HepG2 (cell line): Measurements from ENCODE around the gene TNRC18. TPM values are rescaled to one million over a fixed set of nuclear protein-coding genes. Genes with fewer than 3 reads are reported as not detected.

Experiments
- AKNA ChIP-seq: sonication (generic); formaldehyde crosslinking; IDR thresholded peaks from 2 replicates; pipeline ENCODE4 v1.4.0; 2020; ENCODE audit warnings: missing genetic modification reagents, borderline replicate concordance
- GPN1 ChIP-seq: sonication (generic); formaldehyde crosslinking; IDR thresholded peaks from 2 replicates; pipeline ENCODE4 v1.5.1; 2020; ENCODE audit warnings: missing genetic modification reagents, borderline replicate concordance
- KIAA2018 ChIP-seq: sonication (generic); formaldehyde crosslinking; IDR thresholded peaks from 2 replicates; pipeline ENCODE4 v1.5.0; 2020; ENCODE audit warnings: mild to moderate bottlenecking, missing genetic modification reagents, borderline replicate concordance
- PCBP1 ChIP-seq: fragments of 200-400 bp; formaldehyde crosslinking; IDR thresholded peaks from 2 replicates; pipeline ENCODE4 v1.6.1; 2017; ENCODE audit warnings: mild to moderate bottlenecking, low read depth, low read length, borderline replicate concordance
- RXRA ChIP-seq: sonication (generic); formaldehyde crosslinking; IDR thresholded peaks from 2 replicates; pipeline ENCODE4 v1.5.1; 2020; ENCODE audit warnings: missing genetic modification reagents
- SATB2 ChIP-seq: sonication (generic); formaldehyde crosslinking; IDR thresholded peaks from 2 replicates; pipeline ENCODE4 v1.5.0; 2020; ENCODE audit warnings: missing genetic modification reagents
- ZFP41 ChIP-seq: sonication (generic); formaldehyde crosslinking; IDR thresholded peaks from 2 replicates; pipeline ENCODE4 v1.4.0; 2020; ENCODE audit warnings: mild to moderate bottlenecking, missing genetic modification reagents, borderline replicate concordance
- ZNF639 ChIP-seq: conservative IDR thresholded peaks from 2 replicates; pipeline ENCODE4 v1.6.1; 2018; ENCODE audit warnings: missing genetic modification reagents
- ZNF770 ChIP-seq: sonication (generic); formaldehyde crosslinking; IDR thresholded peaks from 2 replicates; pipeline ENCODE4 v1.5.0; 2020; ENCODE audit warnings: mild to moderate bottlenecking, missing genetic modification reagents
- polyA plus RNA-seq, 8 experiments: library from polyadenylated mRNA; depleted of rRNA in 3 of 8; stranded (reverse) in 7 of 8; unstranded in 1 of 8; fragments of >200 nt; fragmentation: Illumina TruSeq in 4 of 8; extraction: Trizol in 4 of 8; gene quantifications; 2 replicates each; pipeline versions ENCODE4 v1.2.1 to v1.2.3, GENCODE V29; 2011 to 2016; ENCODE audit warnings: low read depth in 4 of 8, missing spikeins in 1 of 8, mixed read lengths in 1 of 8; ENCODE audit not compliant: insufficient read depth in 1 of 8
- total RNA-seq, 5 experiments: library from RNA; depleted of rRNA; stranded (reverse); fragments of >200 nt; fragmentation: Illumina TruSeq; extraction: Trizol; gene quantifications; 2 replicates each; pipeline ENCODE4 v1.2.3, GENCODE V29; 2016; ENCODE audit warnings: low read depth in 1 of 5

Gene TNRC18
- total and polyA plus RNA-seq, 2 of the 13 experiments (the other 11 are each of a cell fraction or from before 2014, with no cell fraction given): 11.7 to 17.4 TPM

- peak; percentile 81 for TF ChIP-seq ZNF770 (CRISPR knock-in tag)
- TF ChIP-seq GPN1 (CRISPR knock-in tag): no peak
- no peak; the same call in 1 of the 2 replicates for TF ChIP-seq ZNF639
- TF ChIP-seq ZFP41 (CRISPR knock-in tag): no peak; the same call in 1 of the 2 replicates
- no peak for TF ChIP-seq SATB2 (CRISPR knock-in tag)
- no peak for TF ChIP-seq KIAA2018
- no peak for TF ChIP-seq AKNA (CRISPR knock-in tag)
- peak; percentile 82; the same call in 1 of the 2 replicates for TF ChIP-seq RXRA (CRISPR knock-in tag)
- TF ChIP-seq PCBP1: peak; percentile 74; the same call in 1 of the 2 replicates
Observed at GRCh38 chr7:5284304-5285281, 139.0 kb downstream of the TNRC18 start (continued).
